ENCODE data around the gene ARMCX2.

DNA sequence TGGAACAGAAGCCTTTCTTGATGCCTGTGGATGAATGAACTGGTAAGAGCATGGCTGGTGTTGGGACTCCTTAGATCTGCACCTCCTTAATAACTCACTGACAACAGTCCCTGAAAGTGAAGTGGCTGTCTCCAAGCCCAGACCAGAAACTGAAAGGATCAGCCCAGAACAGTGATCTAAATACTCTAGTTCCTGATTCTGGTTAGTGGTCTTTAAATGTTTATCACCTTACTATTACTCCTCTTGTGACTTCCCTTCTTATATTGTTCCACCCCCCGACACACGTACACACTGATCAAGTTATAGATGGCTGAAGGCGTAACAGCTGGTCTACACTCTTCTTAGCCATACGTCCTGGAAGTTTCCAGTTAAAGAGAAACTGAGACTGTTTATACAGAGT, 33.8 kb upstream of the ARMCX2 start:
- TF ChIP-seq CTCF (IDR thresholded peaks at IDR 0.05) (no peak), POLR2A (IDR thresholded peaks at IDR 0.05) (no peak)
